Measurements from ENCODE around the gene NDUFS6. TPM values are rescaled to one million over a fixed set of nuclear protein-coding genes. Genes with fewer than 3 reads are reported as not detected.

Gene NDUFS6
- total RNA-seq, 1 experiment from 2014 or later: 72.8 TPM

DNA sequence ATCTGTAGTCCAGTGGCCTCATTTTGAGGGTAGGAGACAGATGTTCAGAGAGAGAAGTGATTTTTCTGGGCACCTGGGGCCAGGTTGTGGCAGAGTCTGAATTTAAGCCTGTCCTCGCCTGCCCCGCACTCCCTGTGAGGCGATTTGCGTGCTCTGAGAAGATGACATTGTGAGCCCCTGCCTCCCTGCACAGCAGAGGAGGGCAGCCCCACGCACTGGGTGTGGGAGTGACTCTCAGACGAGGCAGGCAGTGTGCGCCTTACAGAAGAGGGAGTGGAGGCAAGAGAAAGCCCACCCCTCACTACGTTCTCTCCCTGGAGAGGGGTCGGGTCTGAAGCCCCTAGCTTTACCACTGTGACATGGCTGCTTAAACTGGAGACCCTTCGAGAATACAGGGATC is 45.8 kb downstream of the NDUFS6 start:
- H3K27me3 ChIP-seq (replicated peaks; ENCODE audit: insufficient read depth, low read depth, low read length, poor library complexity): peaks cover 46% of the 10 kb centered on the region
- no peak overlapping the region for H3K27ac ChIP-seq (ENCODE audit: low read depth, low read length, poor library complexity, severe bottlenecking)
- CTCF ChIA-PET: no interaction called here
- POLR2A ChIA-PET (ENCODE audit: low non-redundant PET): no interaction called here
- DNase-seq (ENCODE audit: low spot score): no peak
- intact Hi-C loops (cut with micrococcal nuclease; ENCODE audit: unreplicated experiment): no loop called here
- no TSS peak for BruUV-seq (replicated peaks)
- H3K36me3 ChIP-seq (ENCODE audit: insufficient read depth, low read length, poor library complexity, severe bottlenecking): no peaks in the 10 kb centered on the region
- TF ChIP-seq EZH2 (IDR thresholded peaks at IDR 0.05; ENCODE audit: borderline replicate concordance, low read depth, low read length, poor library complexity, severe bottlenecking): no peak
- TF ChIP-seq, protein P1, sequence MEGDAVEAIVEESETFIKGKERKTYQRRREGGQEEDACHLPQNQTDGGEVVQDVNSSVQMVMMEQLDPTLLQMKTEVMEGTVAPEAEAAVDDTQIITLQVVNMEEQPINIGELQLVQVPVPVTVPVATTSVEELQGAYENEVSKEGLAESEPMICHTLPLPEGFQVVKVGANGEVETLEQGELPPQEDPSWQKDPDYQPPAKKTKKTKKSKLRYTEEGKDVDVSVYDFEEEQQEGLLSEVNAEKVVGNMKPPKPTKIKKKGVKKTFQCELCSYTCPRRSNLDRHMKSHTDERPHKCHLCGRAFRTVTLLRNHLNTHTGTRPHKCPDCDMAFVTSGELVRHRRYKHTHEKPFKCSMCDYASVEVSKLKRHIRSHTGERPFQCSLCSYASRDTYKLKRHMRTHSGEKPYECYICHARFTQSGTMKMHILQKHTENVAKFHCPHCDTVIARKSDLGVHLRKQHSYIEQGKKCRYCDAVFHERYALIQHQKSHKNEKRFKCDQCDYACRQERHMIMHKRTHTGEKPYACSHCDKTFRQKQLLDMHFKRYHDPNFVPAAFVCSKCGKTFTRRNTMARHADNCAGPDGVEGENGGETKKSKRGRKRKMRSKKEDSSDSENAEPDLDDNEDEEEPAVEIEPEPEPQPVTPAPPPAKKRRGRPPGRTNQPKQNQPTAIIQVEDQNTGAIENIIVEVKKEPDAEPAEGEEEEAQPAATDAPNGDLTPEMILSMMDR (conservative IDR thresholded peaks at IDR 0.05; ENCODE audit: low read depth, low read length): no peak
- H3K4me1 ChIP-seq (ENCODE audit: insufficient read depth, low read length, poor library complexity, severe bottlenecking): no peaks in the 10 kb centered on the region
- H3K4me3 ChIP-seq (ENCODE audit: low read depth, low read length, poor library complexity, severe bottlenecking): no peak overlapping the region
- no peaks in the 10 kb centered on the region for H3K9me3 ChIP-seq (ENCODE audit: low read depth, low read length, poor library complexity, severe bottlenecking)

DNA sequence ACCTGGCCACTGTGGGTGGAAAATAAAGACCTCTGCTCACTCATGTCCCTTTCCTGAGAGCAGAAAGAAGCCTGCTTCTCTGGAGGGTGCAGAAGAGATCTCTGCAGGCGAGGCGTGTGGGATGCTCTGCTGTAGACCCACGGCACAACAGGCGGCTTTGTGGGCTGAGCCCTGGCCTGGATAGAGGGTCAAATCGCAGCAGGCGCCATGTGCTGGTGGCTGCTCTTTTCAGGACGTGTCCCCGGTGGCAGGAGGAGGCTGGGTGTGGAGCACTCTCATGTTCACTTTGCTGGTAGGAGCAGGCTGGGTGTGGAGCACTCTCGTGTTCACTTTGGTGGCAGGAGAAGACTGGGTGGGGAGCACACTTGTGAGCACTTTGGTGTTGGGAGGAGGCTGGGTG is 46.4 kb downstream of the NDUFS6 start:
- Histone ChIP-seq H3K9me3 (ENCODE audit: low read depth, low read length, poor library complexity, severe bottlenecking) (no peaks in the 10 kb centered on the region), H3K4me1 (ENCODE audit: insufficient read depth, low read length, poor library complexity, severe bottlenecking) (no peaks in the 10 kb centered on the region), H3K36me3 (ENCODE audit: insufficient read depth, low read length, poor library complexity, severe bottlenecking) (no peaks in the 10 kb centered on the region), H3K27ac (ENCODE audit: low read depth, low read length, poor library complexity, severe bottlenecking) (no peak overlapping the region), H3K4me3 (ENCODE audit: low read depth, low read length, poor library complexity, severe bottlenecking) (no peak overlapping the region), H3K27me3 (replicated peaks; ENCODE audit: insufficient read depth, low read depth, low read length, poor library complexity) (peaks cover 50% of the 10 kb centered on the region)
- ChIA-PET CTCF (no interaction called here), POLR2A (ENCODE audit: low non-redundant PET) (no interaction called here)
- TF ChIP-seq EZH2 (IDR thresholded peaks at IDR 0.05; ENCODE audit: borderline replicate concordance, low read depth, low read length, poor library complexity, severe bottlenecking): no peak
- TF ChIP-seq, protein P1 (conservative IDR thresholded peaks at IDR 0.05; ENCODE audit: low read depth, low read length): no peak
- intact Hi-C loops (cut with micrococcal nuclease; ENCODE audit: unreplicated experiment): no loop called here
- no TSS peak for BruUV-seq (replicated peaks)
- DNase-seq (ENCODE audit: low spot score): no peak

DNA sequence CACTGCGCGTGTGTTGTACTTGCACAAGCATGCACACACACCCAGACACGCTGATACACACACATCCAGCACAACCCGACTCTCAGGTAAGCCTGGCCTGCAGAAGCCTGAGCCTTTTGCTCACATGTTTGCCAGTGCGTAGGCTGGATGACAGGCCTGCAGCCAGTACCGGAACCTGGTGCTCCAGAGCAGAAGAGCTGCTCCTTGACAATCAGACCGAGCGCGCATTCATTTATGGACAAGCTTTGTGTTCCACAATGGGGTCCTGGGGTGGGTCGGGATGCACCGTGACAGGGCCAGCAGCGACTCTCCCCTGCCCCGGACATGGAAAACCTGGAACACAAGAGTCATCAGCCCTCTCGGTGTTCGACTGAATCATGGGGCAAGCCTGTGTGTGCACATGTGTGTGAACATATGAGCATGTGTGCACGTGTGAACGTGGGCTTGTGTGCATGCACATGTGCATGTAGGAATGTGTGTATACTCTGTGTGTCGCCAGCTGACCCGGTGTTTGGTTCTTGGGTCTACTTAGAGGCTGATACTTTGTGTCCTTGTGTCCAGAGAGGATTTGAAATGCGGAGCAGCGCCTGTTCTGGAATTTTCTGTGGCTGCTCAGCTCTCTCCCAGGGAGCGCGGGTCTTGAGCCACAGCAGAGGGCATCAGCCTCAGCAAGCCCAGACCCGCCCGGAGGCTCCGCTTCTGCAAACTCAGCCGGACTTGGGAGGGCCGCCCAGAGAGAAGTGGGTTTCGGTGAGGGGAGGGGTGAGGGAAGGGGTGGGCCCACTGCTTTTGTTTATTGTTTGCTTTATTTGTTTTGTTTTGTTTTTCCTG is 49.3 kb downstream of the NDUFS6 start:
- H3K4me3 ChIP-seq (ENCODE audit: low read depth, low read length, poor library complexity, severe bottlenecking): no peak overlapping the region
- H3K4me1 ChIP-seq (ENCODE audit: insufficient read depth, low read length, poor library complexity, severe bottlenecking): no peaks in the 10 kb centered on the region
- POLR2A ChIA-PET (ENCODE audit: low non-redundant PET): interaction anchor here (0.5 kb wide), 1 partner anchor 19 kb away, joined by 3 read pairs; no protein-coding TSS in a partner anchor
- no TSS peak for BruUV-seq (replicated peaks)
- H3K27me3 ChIP-seq (replicated peaks; ENCODE audit: insufficient read depth, low read depth, low read length, poor library complexity): peaks cover 78% of the 10 kb centered on the region
- H3K36me3 ChIP-seq (ENCODE audit: insufficient read depth, low read length, poor library complexity, severe bottlenecking): no peaks in the 10 kb centered on the region
- DNase-seq (ENCODE audit: low spot score): no peak
- no peaks in the 10 kb centered on the region for H3K9me3 ChIP-seq (ENCODE audit: low read depth, low read length, poor library complexity, severe bottlenecking)
- TF ChIP-seq EZH2 (IDR thresholded peaks at IDR 0.05; ENCODE audit: borderline replicate concordance, low read depth, low read length, poor library complexity, severe bottlenecking): no peak
- TF ChIP-seq, protein P1 (conservative IDR thresholded peaks at IDR 0.05; ENCODE audit: low read depth, low read length): no peak
- CTCF ChIA-PET: no interaction called here
- intact Hi-C loops (cut with micrococcal nuclease; ENCODE audit: unreplicated experiment): no loop called here
- H3K27ac ChIP-seq (ENCODE audit: low read depth, low read length, poor library complexity, severe bottlenecking): no peak overlapping the region
